Smooth muscle cell (in vitro differentiated cells): ENCODE measurements around the gene GGTLC3. TPM values are rescaled to one million over a fixed set of nuclear protein-coding genes. Genes with fewer than 3 reads are reported as not detected.

Source experiments
- polyA plus RNA-seq: library from polyadenylated mRNA; unstranded; fragments of >200 nt; fragmentation: Nextera tagmentation; extraction: Ambion mirVana; gene quantifications from 2 replicates; pipeline ENCODE4 v1.2.1, GENCODE V29; 2016
- total RNA-seq: library from RNA; depleted of rRNA; stranded (reverse); fragments of >200 nt; gene quantifications from 2 replicates; pipeline ENCODE4 v1.2.3, GENCODE V29; 2014

GGTLC3 gene
- total and polyA plus RNA-seq, 2 experiments from 2014 or later, result not detected

Other genes with a start within 250 kb of the GGTLC3 start
- gene TMEM191B, start 9.6 kb upstream of the GGTLC3 start, total RNA-seq, result 0.54 TPM in 1 of 2 replicates, not detected in the other
- gene TMEM191B, start 9.6 kb upstream of the GGTLC3 start, polyA plus RNA-seq, result 0.56 and 1.7 TPM in 2 replicates
- 0.22 and 0.31 TPM in 2 replicates for gene RIMBP3, start 93.8 kb upstream of the GGTLC3 start, total RNA-seq
- gene RIMBP3, start 93.8 kb upstream of the GGTLC3 start, polyA plus RNA-seq, result 0.16 and 0.25 TPM in 2 replicates